Endodermal cell (in vitro differentiated cells): ENCODE results near the gene MEGF10. TPM values are rescaled to one million over a fixed set of nuclear protein-coding genes. Genes with fewer than 3 reads are reported as not detected.
"Not testable (repeated sequence)": the region's sequence is repeated elsewhere in the genome, so short reads cannot be mapped to it uniquely, and the experiment has no call there.

Experiments
- DNase-seq: peaks from one replicate; pipeline ENCODE4 v3.0.0-alpha.2; 2017
- H3K27ac ChIP-seq: 2 replicates; pipeline ENCODE4 v1.5.1; 2013; ENCODE audit warnings: mild to moderate bottlenecking, low read depth, low read length, moderate library complexity
- H3K27me3 ChIP-seq: 2 replicates; pipeline ENCODE4 v1.6.1; 2013; ENCODE audit warnings: mild to moderate bottlenecking, low read length, moderate library complexity; ENCODE audit not compliant: insufficient read depth, control insufficient read depth, poor library complexity, severe bottlenecking
- H3K36me3 ChIP-seq: 2 replicates; pipeline ENCODE4 v1.7.0; 2013; ENCODE audit warnings: mild to moderate bottlenecking, low read length, moderate library complexity; ENCODE audit not compliant: control insufficient read depth, insufficient read depth
- H3K4me1 ChIP-seq: one replicate; pipeline ENCODE4 v1.7.0; 2013; ENCODE audit warnings: low read length; ENCODE audit not compliant: control insufficient read depth, insufficient read depth
- H3K4me3 ChIP-seq: 2 replicates; pipeline ENCODE4 v1.5.1; 2013; ENCODE audit warnings: mild to moderate bottlenecking, low read length, moderate library complexity
- H3K9ac ChIP-seq: 2 replicates; pipeline ENCODE4 v1.6.1; 2013; ENCODE audit warnings: mild to moderate bottlenecking, low read length, moderate library complexity; ENCODE audit not compliant: poor library complexity, severe bottlenecking; ENCODE audit errors: extremely low read depth
- H3K9me3 ChIP-seq: 2 replicates; pipeline ENCODE4 v1.6.1; 2013; ENCODE audit warnings: mild to moderate bottlenecking, low read length, moderate library complexity; ENCODE audit not compliant: control insufficient read depth
- H3K27ac Mint-ChIP-seq: 2 replicates; pipeline ENCODE4 v1.8.0; 2020; ENCODE audit warnings: mixed read lengths
- H3K27me3 Mint-ChIP-seq: 2 replicates; pipeline ENCODE4 v1.8.0; 2021; ENCODE audit warnings: mild to moderate bottlenecking, mixed read lengths; ENCODE audit not compliant: insufficient read depth
- H3K36me3 Mint-ChIP-seq: 2 replicates; pipeline ENCODE4 v1.8.0; 2020; ENCODE audit warnings: low read depth, mixed read lengths
- H3K4me1 Mint-ChIP-seq: 2 replicates; pipeline ENCODE4 v1.8.0; 2020; ENCODE audit warnings: mixed read lengths
- H3K4me3 Mint-ChIP-seq: 2 replicates; pipeline ENCODE4 v1.8.0; 2020; ENCODE audit warnings: mild to moderate bottlenecking, moderate library complexity, mixed read lengths
- H3K9me3 Mint-ChIP-seq: 2 replicates; pipeline ENCODE4 v1.8.0; 2020; ENCODE audit warnings: mild to moderate bottlenecking, mixed read lengths
- WGBS, 2 experiments: methylation state at CpG; one replicate each; pipeline versions ENCODE4 v1.1.5 to v1.1.7; 2013; ENCODE audit warnings: missing lambda C conversion rate in 2 of 2, mixed read lengths in 1 of 2; ENCODE audit not compliant: insufficient coverage in 1 of 2, insufficient read length in 1 of 2; 5-methylcytosine and 5-hydroxymethylcytosine counted together
- total RNA-seq, 2 donors: library from RNA; stranded (reverse); fragmentation: NEBNext Ultra II Directional in 1 of 2; extraction: Animal tissue kit (Norgen Biotek cat#: 25700) in 1 of 2; gene quantifications; 2 replicates in 1 of 2; 3 replicates in 1 of 2; pipeline ENCODE4 v1.2.1, GENCODE V29; 2021
- TF ChIP-seq, protein P1 (sequence below): fragments of 200-600 bp; sonication (generic); conservative IDR thresholded peaks from 2 replicates; pipeline ENCODE4 v1.5.0; 2021; ENCODE audit warnings: antibody characterized with exemption, mild to moderate bottlenecking

MEGF10 gene
- total RNA-seq, 2 donors from 2014 or later = 12.7 to 17.7 TPM

- no peak overlapping the region for H3K27ac ChIP-seq
- DNase-seq = no peak
- H3K27ac Mint-ChIP-seq = no peak overlapping the region
- no peaks in the 10 kb centered on the region for H3K27me3 ChIP-seq
- H3K4me1 ChIP-seq = peaks cover 8% of the 10 kb centered on the region
- H3K9ac ChIP-seq = no peak overlapping the region
- H3K4me3 ChIP-seq = no peak overlapping the region
- peaks cover 6% of the 10 kb centered on the region for H3K9me3 Mint-ChIP-seq
- no peaks in the 10 kb centered on the region for H3K27me3 Mint-ChIP-seq
- no peaks in the 10 kb centered on the region for H3K36me3 ChIP-seq
- 82 to 92% methylated on average over 4 to 8 of the region's 8 CpGs for WGBS, 2 experiments
- H3K36me3 Mint-ChIP-seq = peaks cover 4% of the 10 kb centered on the region
- H3K4me1 Mint-ChIP-seq = peaks cover 27% of the 10 kb centered on the region
- H3K4me3 Mint-ChIP-seq = no peak overlapping the region
- TF ChIP-seq, protein P1, sequence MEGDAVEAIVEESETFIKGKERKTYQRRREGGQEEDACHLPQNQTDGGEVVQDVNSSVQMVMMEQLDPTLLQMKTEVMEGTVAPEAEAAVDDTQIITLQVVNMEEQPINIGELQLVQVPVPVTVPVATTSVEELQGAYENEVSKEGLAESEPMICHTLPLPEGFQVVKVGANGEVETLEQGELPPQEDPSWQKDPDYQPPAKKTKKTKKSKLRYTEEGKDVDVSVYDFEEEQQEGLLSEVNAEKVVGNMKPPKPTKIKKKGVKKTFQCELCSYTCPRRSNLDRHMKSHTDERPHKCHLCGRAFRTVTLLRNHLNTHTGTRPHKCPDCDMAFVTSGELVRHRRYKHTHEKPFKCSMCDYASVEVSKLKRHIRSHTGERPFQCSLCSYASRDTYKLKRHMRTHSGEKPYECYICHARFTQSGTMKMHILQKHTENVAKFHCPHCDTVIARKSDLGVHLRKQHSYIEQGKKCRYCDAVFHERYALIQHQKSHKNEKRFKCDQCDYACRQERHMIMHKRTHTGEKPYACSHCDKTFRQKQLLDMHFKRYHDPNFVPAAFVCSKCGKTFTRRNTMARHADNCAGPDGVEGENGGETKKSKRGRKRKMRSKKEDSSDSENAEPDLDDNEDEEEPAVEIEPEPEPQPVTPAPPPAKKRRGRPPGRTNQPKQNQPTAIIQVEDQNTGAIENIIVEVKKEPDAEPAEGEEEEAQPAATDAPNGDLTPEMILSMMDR = no peak
- H3K9me3 ChIP-seq = peaks cover 9% of the 10 kb centered on the region
These were observed 16.1 kb downstream of the MEGF10 start for GRCh38 chr5:127306647-127307046.

GRCh38 chr5:127307868-127308267 lies 17.3 kb downstream of the MEGF10 start:
- DNase-seq = no peak
- H3K9me3 Mint-ChIP-seq = peaks cover 6% of the 10 kb centered on the region
- peaks cover 4% of the 10 kb centered on the region for H3K36me3 Mint-ChIP-seq
- no peak overlapping the region for H3K27ac Mint-ChIP-seq
- peaks cover 27% of the 10 kb centered on the region for H3K4me1 Mint-ChIP-seq
- no peak overlapping the region for H3K4me3 Mint-ChIP-seq
- TF ChIP-seq, protein P1 = no peak
- peaks cover 9% of the 10 kb centered on the region for H3K9me3 ChIP-seq
- no peaks in the 10 kb centered on the region for H3K27me3 Mint-ChIP-seq
- no peak overlapping the region for H3K27ac ChIP-seq
- no peaks in the 10 kb centered on the region for H3K36me3 ChIP-seq
- no peak overlapping the region for H3K9ac ChIP-seq
- WGBS, 2 experiments = 76 to 82% methylated on average over 3 to 6 of the region's 6 CpGs
- H3K27me3 ChIP-seq = no peaks in the 10 kb centered on the region
- no peak overlapping the region for H3K4me3 ChIP-seq
- H3K4me1 ChIP-seq = peaks cover 8% of the 10 kb centered on the region

DNA sequence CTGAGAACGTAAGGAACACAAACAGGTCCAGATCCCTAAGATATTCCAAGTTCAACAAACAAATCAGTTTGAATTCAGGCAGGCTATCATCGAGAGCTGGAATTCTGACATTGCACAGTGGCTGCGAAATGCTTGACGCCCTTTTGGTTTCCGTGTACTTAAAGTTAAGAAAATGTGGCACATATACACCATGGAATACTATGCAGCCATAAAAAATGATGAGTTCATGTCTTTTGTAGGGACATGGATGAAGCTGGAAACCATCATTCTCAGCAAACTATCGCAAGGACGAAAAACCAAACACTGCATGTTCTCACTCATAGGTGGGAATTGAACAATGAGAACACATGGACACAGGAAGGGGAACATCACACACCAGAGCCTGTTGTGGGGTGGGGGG lies 17.7 kb downstream of the MEGF10 start:
- not testable (repeated sequence) for H3K27me3 ChIP-seq, H3K27me3 Mint-ChIP-seq, H3K36me3 ChIP-seq, H3K4me1 ChIP-seq, H3K4me3 ChIP-seq, H3K4me3 Mint-ChIP-seq, H3K9ac ChIP-seq, DNase-seq, H3K9me3 ChIP-seq, H3K36me3 Mint-ChIP-seq, H3K27ac Mint-ChIP-seq, H3K27ac ChIP-seq, H3K9me3 Mint-ChIP-seq
- peaks cover 27% of the 10 kb centered on the region for H3K4me1 Mint-ChIP-seq
- whole genome bisulfite sequencing, 2 experiments = 92 to 96% methylated on average over 5 of the region's 7 CpGs

- peaks cover 6% of the 10 kb centered on the region for H3K9me3 Mint-ChIP-seq
- TF ChIP-seq, protein P1 = no peak
- 74 to 90% methylated on average over 3 of the region's 3 CpGs for WGBS, 2 experiments
- H3K27me3 ChIP-seq = no peaks in the 10 kb centered on the region
- peaks cover 4% of the 10 kb centered on the region for H3K36me3 Mint-ChIP-seq
- no peak overlapping the region for H3K4me3 ChIP-seq
- no peak for DNase-seq
- no peak overlapping the region for H3K27ac Mint-ChIP-seq
- H3K4me1 ChIP-seq = peaks cover 8% of the 10 kb centered on the region
- no peak overlapping the region for H3K4me3 Mint-ChIP-seq
- no peak overlapping the region for H3K27ac ChIP-seq
- H3K4me1 Mint-ChIP-seq = peaks cover 27% of the 10 kb centered on the region
- H3K36me3 ChIP-seq = no peaks in the 10 kb centered on the region
- H3K9ac ChIP-seq = no peak overlapping the region
- H3K27me3 Mint-ChIP-seq = no peaks in the 10 kb centered on the region
- H3K9me3 ChIP-seq = peaks cover 9% of the 10 kb centered on the region
These were observed 18.3 kb downstream of the MEGF10 start for GRCh38 chr5:127308945-127309344.
